Osteoblast (primary cell): ENCODE data around the gene PARD6B. TPM values are rescaled to one million over a fixed set of nuclear protein-coding genes. Genes with fewer than 3 reads are reported as not detected.

Source experiments
- DNase-seq: peaks from one replicate; pipeline ENCODE4 v3.0.0; 2011; ENCODE audit warnings: low spot score, mixed read lengths; ENCODE audit not compliant: insufficient read length; ENCODE audit errors: missing footprints
- H2AFZ ChIP-seq: 2 replicates; pipeline ENCODE4 v1.6.0; 2011; ENCODE audit warnings: mild to moderate bottlenecking, low read length
- H3K27ac ChIP-seq: 2 replicates; pipeline ENCODE4 v1.5.1; 2011; ENCODE audit warnings: mild to moderate bottlenecking, low read depth, low read length, moderate library complexity
- H3K27me3 ChIP-seq: 2 replicates; pipeline ENCODE4 v1.6.0; 2012; ENCODE audit warnings: mild to moderate bottlenecking, control low read depth, inconsistent platforms, low read length, moderate library complexity; ENCODE audit not compliant: insufficient read depth
- H3K36me3 ChIP-seq: 2 replicates; pipeline ENCODE4 v1.5.1; 2011; ENCODE audit warnings: mild to moderate bottlenecking, low read length, control low read depth, moderate library complexity; ENCODE audit not compliant: insufficient read depth
- H3K4me1 ChIP-seq: 2 replicates; pipeline ENCODE4 v1.5.1; 2011; ENCODE audit warnings: mild to moderate bottlenecking, low read length, control low read depth, moderate library complexity; ENCODE audit not compliant: insufficient read depth
- H3K4me2 ChIP-seq: 2 replicates; pipeline ENCODE4 v1.6.0; 2011; ENCODE audit warnings: mild to moderate bottlenecking, low read length; ENCODE audit not compliant: insufficient read depth
- H3K4me3 ChIP-seq: fragments of 200-600 bp; sonication (generic); 3 replicates; pipeline ENCODE4 v1.5.1; 2012; ENCODE audit warnings: mild to moderate bottlenecking, low read length, inconsistent platforms; ENCODE audit not compliant: insufficient read depth
- H3K79me2 ChIP-seq: 2 replicates; pipeline ENCODE4 v1.6.0; 2012; ENCODE audit warnings: mild to moderate bottlenecking, low read length, control low read depth, inconsistent platforms; ENCODE audit not compliant: insufficient read depth
- H3K9me3 ChIP-seq: 2 replicates; pipeline ENCODE4 v1.5.1; 2011; ENCODE audit warnings: low read depth, low read length, control low read depth
- H4K20me1 ChIP-seq: 2 replicates; pipeline ENCODE4 v1.6.0; 2012; ENCODE audit warnings: mild to moderate bottlenecking, low read length, control low read depth; ENCODE audit not compliant: insufficient read depth
- CTCF ChIP-seq: IDR thresholded peaks from 2 replicates; pipeline ENCODE4 v1.5.1; 2011; ENCODE audit warnings: mild to moderate bottlenecking, low read depth, low read length, moderate library complexity; ENCODE audit errors: extremely low read depth
- total RNA-seq: library from RNA; depleted of rRNA; stranded (reverse); fragments of >200 nt; gene quantifications from 2 replicates; pipeline ENCODE4 v1.2.3, GENCODE V29; 2012

The PARD6B gene
- total RNA-seq, 1 donor, result 0.72 TPM

DNA sequence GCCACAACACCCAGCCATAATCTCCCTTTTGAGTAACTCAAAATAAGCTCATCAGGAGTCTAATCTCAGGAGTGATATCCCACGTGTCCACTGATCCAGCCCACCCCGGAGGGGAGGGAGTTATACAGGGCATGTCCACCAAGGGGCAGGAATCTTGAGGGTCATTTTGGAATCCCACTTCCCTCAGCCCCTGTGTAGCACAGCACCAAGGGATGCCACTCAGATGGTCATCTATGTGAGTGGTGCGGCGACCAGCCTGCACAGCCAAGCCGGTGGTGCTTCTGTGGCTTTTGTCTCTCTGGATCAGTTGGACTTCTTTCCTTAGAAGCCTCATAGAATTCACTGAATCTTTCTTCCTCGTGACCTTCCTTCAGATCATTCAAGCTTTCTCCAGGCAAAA is 52.5 kb downstream of the PARD6B start:
- Histone ChIP-seq H3K4me2 (no peak overlapping the region), H3K27ac (no peak overlapping the region), H3K36me3 (no peaks in the 10 kb centered on the region), H2AFZ (no peak overlapping the region), H3K27me3 (peaks cover 5% of the 10 kb centered on the region), H3K4me3 (no peak overlapping the region), H3K9me3 (no peaks in the 10 kb centered on the region), H3K4me1 (peaks cover 5% of the 10 kb centered on the region), H4K20me1 (no peaks in the 10 kb centered on the region), H3K79me2 (no peaks in the 10 kb centered on the region)
- TF ChIP-seq CTCF, result no peak
- no peak for DNase-seq

DNA sequence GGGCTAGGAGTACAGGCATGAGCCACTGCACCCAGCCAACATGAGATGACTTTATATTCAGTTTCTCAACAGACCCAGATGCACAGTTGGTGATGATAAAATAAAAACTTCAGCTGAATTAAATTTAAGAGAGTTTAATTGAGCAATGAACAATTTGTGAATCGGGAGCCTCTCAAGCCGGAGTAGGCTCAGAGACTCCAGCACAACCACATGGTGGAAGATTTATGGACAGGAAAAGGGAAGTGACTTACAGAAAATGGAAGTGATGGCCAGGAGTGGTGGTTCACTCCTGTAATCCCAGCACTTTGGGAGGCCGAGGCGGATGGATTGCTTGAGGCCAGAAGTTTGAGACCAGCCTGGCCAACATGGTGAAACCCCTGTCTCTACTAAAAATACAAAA is 53.1 kb downstream of the PARD6B start:
- no peaks in the 10 kb centered on the region for H3K79me2 ChIP-seq
- H3K27me3 ChIP-seq, result peaks cover 4% of the 10 kb centered on the region
- no peak overlapping the region for H3K4me3 ChIP-seq
- TF ChIP-seq CTCF, result no peak
- H3K27ac ChIP-seq, result no peak overlapping the region
- no peaks in the 10 kb centered on the region for H3K9me3 ChIP-seq
- H3K4me2 ChIP-seq, result no peak overlapping the region
- H3K36me3 ChIP-seq, result no peaks in the 10 kb centered on the region
- H4K20me1 ChIP-seq, result no peaks in the 10 kb centered on the region
- peaks cover 5% of the 10 kb centered on the region for H3K4me1 ChIP-seq
- DNase-seq, result no peak
- no peak overlapping the region for H2AFZ ChIP-seq

GRCh38 chr20:50786703-50787102 is 55.3 kb downstream of the PARD6B start:
- H3K36me3 ChIP-seq, result no peaks in the 10 kb centered on the region
- peaks cover 16% of the 10 kb centered on the region for H3K4me1 ChIP-seq
- no peak for DNase-seq
- H3K27ac ChIP-seq, result no peak overlapping the region
- no peak overlapping the region for H3K4me3 ChIP-seq
- no peaks in the 10 kb centered on the region for H3K79me2 ChIP-seq
- no peaks in the 10 kb centered on the region for H3K9me3 ChIP-seq
- no peak overlapping the region for H3K4me2 ChIP-seq
- no peaks in the 10 kb centered on the region for H4K20me1 ChIP-seq
- H3K27me3 ChIP-seq, result no peaks in the 10 kb centered on the region
- no peak overlapping the region for H2AFZ ChIP-seq
- no peak for TF ChIP-seq CTCF

- Histone ChIP-seq H2AFZ (no peak overlapping the region), H3K9me3 (no peaks in the 10 kb centered on the region), H3K79me2 (no peaks in the 10 kb centered on the region), H3K4me3 (no peak overlapping the region), H3K27ac (no peak overlapping the region), H3K4me2 (no peak overlapping the region), H3K4me1 (peaks cover 16% of the 10 kb centered on the region), H3K36me3 (no peaks in the 10 kb centered on the region), H3K27me3 (no peaks in the 10 kb centered on the region), H4K20me1 (no peaks in the 10 kb centered on the region)
- TF ChIP-seq CTCF, result no peak
- no peak for DNase-seq
Measured at GRCh38 chr20:50787181-50787580, 55.8 kb downstream of the PARD6B start.
